NCI-H526 treated with DMSO at 0.1 percent for 48 hours (cell line): Measurements from ENCODE around the gene LMTK3.
"Not testable (repeated sequence)": the region's sequence is repeated elsewhere in the genome, so short reads cannot be mapped to it uniquely, and the experiment has no call there.

ENCODE experiments used
- DNase-seq: peaks from one replicate; lab custom pipeline; 2025; lab: John Stamatoyannopoulos, UW

Gene LMTK3

DNA sequence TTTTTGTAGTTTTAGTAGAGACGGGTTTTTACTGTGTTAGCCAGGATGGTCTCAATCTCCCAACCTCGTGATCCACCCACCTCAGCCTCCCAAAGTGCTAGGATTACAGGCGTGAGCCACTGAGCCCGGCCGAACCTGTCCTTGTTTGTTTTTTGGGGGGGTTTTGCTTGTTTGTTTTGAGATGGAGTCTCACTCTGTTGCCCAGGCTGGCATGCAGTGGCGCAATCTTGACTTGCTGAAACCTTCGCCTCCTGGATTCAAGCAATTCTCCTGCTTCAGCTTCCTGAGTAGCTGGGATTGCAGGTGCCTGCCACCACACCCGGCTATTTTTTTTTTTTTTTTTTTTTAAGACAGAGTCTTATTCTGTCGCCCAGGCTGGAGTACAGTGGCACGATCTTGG, 24.9 kb downstream of the LMTK3 start:
- not testable (repeated sequence) for DNase-seq

DNA sequence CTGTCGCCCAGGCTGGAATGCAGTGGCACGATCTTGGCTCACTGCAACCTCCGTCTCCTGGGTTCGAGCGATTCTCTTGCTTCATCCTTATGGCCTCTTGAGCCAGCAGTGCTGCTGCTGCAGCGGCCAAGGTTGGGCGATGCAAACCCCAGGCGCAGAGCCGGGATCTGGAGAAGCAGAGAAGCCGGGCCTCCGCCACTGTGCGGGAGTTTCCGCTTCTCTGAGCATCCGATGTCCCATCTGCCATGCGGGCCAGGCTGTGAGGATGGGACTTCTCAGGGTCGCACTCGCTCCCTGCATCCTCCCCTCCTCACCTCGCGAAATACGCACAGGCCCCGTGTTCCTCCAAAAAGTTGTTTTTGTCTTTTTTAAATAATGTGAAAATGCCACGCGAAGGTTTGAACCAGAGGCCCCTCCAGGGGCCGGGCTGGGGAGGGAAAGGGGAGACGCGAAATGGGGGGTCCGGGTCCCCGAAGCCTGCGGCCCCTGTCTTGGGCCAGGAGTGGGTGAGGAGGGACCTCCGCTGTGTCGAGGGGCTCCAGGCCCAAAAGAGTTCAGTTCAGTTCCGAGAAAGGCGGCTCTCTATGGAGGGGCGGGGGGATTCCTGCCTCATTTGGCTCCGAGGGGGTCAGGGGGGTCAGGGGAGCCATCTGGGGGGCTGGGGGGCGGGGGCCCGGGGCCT, 26.6 kb downstream of the LMTK3 start:
- DNase-seq = no peak

DNA sequence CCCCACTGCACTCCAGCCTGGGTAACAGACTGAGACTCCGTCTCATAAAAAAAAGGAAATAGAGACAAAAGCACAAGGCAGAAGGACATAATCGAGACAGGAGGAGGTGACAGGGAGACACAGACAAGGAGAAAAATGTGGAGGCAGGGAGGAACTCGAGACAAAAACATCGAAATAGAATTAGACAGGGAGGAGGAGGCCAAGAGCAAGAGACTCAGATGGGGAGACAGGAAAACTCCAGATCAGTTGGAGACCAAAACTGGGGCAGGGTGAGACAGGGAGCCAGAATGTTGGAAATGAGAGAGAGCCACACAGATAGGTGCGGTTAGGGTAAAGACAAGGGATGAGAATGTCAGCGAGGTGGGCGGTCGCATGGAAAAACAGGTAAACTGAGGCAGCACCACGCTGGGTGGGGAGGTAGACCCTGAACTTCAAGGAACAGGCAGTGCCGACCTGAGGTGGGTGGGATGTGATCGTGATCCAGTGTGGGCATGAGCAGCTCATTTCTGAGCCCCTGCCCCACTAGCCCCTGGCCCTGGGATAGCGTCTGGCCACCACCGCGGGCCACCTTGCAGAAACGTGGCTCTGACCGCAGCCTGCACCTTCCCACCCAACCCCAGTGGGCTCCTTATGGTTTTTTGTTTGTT, 27.3 kb downstream of the LMTK3 start:
- no peak for DNase-seq

DNA sequence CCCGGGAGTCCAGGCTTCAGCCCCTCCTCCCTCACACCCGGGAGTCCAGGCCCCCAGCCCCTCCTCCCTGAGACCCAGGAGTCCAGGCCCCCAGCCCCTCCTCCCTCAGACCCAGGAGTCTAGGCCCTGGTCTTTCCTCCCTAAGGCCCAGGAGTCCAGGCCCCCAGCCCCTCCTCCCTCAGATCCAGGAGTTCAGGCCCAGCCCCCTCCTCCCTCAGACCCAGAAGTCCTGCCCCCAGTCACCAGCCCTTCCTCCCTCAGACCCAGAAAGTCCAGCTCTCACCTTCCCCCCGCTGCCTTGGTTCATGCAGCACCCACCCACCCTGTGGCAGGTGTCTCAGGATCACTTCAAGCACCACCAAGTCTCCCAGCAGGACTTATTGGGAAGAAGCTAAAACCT, 28.3 kb downstream of the LMTK3 start:
- DNase-seq = no peak

GRCh38 chr19:48481846-48482639, 29.6 kb downstream of the LMTK3 start:
- no peak for DNase-seq

DNA sequence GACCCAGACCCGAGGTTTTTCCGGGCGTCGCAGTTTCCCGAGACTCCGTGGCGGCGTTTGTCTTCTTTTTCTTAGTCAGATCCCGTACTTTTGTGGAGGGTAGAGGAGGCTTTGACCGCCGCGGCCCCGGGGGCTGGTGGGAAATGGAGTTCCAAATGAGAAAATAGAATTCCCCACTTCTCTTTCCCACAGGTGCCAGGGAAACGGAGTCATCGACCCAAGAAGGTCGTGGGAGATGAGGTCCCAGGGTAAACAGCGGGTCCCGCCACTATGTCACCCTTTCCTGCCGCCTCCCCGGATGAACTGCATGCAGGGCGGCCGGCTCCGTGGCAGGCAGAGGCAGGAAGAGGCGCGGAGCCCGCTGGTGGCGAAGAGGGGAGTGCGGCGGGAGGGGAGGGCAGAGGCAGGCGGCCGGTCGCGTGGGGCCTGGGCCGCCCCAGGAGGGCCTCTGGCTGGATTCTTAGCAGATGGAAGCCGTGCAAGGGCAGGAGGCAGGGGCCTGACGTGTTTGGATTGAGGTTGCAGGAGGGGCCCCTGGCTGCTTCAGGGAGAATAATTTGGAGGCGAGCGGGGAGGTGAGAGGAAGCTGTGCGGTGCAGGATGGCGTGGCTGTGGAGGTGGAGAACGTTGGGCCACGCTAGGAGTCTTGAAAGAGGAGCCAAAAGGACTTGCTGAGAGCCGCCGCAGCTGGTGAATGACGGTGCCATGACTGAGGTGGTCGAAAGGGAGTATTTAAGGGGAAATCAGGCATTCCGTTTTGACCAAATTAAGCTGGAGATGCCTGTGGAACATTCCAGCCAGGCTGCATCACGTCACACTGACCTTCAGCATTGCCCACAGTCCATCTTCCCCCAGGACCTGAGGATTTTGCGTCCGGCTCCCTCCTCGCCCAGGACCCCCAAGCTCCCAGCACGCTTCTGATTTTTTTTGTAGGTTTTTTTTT, 30.8 kb downstream of the LMTK3 start:
- DNase-seq = no peak

DNA sequence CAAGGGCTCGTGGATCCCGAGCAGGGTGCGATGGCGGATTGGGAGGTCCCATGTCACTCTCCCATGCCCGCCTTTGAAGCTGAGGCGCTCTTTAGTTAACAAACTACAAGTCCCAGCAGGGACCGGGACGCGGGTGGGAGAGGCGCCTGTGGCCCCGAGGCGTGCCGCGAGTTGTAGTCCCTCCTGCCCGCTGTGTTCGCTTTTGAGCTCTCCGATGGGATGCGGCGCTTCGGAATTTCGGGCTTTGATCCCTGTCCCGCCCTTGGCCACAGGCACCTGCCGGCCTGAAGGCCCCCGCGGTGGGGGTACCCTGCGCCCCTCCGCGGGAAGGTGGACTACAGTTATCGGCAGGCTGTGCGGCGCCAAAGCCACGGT, 31.5 kb downstream of the LMTK3 start:
- DNase-seq = no peak

- no peak for DNase-seq
These were observed 31.9 kb downstream of the LMTK3 start for GRCh38 chr19:48479686-48480085.

DNA sequence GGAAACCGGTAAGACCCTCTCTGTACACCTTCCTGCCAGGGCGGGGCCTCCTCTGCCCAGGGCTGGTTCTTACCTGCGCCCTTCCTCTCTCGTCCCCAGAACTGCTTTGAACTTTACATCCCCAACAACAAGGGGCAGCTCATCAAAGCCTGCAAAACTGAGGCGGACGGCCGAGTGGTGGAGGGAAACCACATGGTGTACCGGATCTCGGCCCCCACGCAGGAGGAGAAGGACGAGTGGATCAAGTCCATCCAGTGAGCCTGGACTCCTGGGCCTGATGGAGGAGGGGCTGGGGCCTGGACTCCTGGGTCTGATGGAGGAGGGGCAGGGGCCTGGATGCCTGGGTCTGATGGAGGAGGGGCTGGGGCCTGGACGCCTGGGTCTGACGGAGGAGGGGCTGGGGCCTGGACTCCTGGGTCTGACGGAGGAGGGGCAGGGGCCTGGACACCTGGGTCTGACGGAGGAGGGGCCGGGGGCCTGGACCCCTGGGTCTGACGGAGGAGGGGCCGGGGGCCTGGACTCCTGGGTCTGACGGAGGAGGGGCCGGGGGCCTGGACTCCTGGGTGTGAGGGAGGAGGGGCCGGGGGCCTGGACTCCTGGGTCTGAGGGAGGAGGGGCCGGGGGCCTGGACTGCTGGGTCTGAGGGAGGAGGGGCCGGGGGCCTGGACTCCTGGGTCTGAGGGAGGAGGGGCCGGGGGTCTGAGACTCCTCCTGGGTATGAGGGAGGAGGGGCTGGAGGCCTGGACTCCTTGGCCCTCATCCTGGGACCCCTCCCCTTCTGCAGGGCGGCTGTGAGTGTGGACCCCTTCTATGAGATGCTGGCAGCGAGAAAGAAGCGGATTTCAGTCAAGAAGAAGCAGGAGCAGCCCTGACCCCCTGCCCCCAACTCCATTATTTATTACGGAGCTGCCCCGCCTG, 33.0 kb downstream of the LMTK3 start:
- no peak for DNase-seq

DNA sequence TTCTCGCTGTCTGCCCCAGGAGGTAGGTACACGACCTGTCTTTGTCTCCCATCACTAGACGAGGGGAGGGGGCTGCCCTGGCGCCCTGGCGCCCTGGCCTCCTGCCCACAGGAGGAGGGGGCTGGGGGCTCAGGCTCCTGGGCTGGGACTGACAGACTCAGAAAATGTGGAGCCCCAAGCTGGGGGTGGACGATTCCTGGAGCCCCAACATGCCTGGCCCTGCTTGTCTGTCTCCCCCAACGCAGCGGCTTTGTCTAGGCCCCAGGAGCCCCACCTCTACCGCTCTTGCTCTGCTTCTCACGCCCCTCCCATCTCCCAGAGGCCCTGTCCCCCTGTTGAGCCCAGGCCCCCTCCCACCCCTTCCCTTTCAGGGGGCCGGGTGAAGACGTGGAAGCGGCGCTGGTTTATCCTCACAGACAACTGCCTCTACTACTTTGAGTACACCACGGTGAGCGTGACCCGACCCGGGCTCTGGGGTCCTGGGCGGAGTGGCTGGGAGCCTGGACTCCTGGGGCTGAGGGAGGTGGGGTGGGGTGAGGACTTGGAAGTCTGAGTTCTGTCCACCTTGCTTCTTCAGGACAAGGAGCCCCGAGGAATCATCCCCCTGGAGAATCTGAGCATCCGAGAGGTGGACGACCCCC, 33.8 kb downstream of the LMTK3 start:
- DNase-seq = no peak

DNA sequence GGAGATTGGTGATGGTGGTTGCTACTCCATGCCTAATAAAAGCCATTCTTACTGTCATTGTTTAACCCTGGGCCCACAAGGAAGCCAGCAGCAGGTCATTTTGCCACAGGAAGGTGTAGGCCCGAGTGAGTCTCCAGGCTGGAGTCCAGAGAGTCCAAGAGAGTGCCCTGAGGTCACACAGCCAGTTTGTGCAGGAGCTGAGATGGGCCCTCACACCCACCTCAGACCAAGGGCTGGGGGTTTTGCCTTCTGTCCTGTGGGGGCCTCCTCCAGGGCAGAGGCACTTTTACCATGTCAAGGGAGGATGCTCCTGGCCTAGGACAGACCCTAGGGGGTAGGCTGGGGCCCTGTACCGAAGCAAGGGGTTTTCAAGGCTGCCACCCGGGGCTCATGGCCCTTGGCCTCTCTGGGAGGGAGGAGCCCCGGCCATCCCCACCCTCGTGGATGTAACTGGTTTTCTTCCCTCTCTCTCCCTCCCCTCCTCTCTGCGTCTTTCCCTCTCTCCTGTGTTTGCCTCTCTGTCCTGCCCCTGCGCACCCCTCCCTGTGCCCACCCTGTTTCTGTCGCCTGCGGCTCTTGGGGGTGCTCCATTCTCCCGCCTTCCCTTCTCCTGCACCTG, 34.5 kb downstream of the LMTK3 start:
- DNase-seq = no peak

DNA sequence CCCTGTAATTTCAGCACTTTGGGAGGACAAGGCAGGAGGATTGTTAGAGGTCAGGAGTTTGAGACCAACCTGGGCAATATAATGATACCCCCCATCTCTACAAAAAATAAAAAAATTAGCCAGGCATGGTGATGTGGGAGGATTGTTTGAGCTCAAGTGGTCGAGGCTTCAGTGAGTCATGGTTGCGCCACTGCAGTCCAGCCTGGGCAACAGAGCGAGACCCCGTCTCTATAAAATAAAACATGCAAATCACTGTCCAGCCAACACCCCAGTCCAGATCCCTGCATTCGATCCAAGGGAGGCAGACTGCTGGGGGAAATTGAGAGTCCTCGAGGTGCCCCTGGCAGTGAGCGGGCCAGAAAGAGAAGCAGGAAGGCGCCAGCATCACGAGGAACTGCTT, 35.5 kb downstream of the LMTK3 start:
- no peak for DNase-seq

DNA sequence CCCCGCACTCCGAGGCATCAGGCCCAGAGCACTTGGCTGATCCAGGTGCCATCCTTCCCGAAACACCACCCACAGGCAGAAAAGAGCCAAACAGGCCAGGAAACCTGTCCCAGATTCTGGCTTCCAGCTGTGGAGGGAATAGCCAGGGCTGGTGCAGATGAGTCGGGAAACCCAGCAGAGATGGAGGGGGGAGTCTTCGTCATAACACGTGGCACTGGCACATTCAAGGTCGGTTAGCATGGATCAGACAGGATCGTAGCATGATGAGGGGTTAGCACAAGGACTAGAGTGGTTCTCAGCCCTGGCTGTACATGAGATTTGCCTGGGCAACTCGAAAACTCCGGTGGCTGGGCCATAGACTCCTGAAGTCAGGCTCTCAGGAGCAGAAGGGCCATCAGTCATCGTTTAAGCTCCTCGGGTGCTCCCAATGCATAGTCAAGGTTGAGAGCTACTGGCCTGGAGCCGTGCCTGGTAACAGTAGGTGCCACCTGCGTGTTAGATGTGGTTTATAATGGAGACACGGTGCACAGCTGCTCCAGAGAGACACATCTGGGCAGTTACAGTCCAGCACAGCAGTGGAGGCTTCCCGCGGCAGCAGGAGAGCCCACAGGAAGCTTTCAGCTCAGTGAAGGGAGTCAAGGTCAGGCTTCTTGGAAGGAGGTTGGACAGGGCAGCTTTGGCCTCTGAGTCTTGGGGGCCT, 36.1 kb downstream of the LMTK3 start:
- DNase-seq = no peak

DNA sequence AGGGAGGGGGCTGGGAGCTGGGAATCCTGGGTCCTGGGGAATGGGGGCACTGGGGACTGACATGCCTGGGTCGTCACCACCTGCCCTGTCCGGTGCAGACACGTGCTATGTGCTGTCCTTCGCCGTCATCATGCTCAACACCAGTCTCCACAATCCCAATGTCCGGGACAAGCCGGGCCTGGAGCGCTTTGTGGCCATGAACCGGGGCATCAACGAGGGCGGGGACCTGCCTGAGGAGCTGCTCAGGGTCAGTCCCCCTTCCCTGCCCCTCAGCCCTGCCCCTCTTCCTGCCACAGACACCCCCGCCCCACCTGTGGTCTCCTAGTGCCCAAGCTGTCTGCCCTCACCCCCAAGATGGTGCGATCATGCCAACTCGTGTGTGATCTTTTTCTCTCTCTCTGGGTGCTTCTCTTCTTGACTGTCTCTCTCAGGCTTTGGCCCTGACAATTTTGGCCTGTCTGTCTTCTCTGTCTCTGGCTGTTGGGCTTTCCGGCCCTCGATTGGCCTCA, 37.5 kb downstream of the LMTK3 start:
- no peak for DNase-seq

DNA sequence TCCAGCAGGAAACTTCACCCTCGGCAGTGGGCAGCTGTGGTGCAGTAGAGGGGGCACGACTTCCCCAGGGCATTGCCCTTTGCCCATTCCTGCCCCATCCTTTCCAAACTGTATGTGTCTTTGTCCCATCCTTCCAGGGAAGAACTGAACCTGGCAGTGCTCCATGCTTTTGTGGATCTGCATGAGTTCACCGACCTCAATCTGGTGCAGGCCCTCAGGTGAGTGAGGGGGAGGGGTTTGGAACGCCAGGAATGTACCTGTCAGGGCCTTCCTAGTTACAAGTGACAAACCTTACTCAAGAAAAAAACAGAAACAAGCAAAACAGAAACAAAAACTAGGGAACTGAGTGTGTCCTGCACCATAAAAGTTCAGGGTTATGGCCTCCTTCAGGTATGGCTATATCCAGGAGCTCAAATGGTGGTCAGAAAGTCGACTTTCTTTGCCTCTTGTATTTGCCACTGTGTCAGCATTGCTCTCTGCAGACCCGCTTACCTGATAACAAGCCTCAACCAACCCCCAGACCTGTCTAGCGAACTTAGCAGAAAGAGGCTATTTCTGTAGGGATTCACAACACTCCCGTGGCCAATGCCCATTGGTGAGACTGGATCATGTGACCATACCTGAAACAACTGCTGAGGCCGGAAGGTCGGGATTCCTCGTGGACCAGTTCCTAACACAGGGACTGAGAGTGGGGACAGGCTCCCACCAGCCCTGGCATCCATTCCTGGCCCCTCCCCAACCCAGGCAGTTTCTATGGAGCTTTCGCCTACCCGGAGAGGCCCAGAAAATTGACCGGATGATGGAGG, 38.3 kb downstream of the LMTK3 start:
- no peak for DNase-seq

- DNase-seq = no peak
These were observed 39.8 kb downstream of the LMTK3 start for GRCh38 chr19:48471836-48472235.

- no peak for DNase-seq
These were observed 40.8 kb downstream of the LMTK3 start for GRCh38 chr19:48470856-48471255.

GRCh38 chr19:48469934-48470680, 41.5 kb downstream of the LMTK3 start:
- DNase-seq = no peak
